Neutrophil (primary cell): ENCODE measurements around the gene COPS2.
"Not testable (repeated sequence)": the region's sequence is repeated elsewhere in the genome, so short reads cannot be mapped to it uniquely, and the experiment has no call there.

Source experiments
- H3K27ac ChIP-seq: fragments of 200-600 bp; sonication (generic); 2 replicates; pipeline ENCODE4 v1.5.1; 2016; ENCODE audit warnings: mild to moderate bottlenecking, moderate library complexity
- H3K27me3 ChIP-seq: fragments of 200-600 bp; sonication (generic); 2 replicates; pipeline ENCODE4 v1.6.0; 2016; ENCODE audit warnings: mild to moderate bottlenecking
- H3K36me3 ChIP-seq: fragments of 200-600 bp; sonication (generic); 2 replicates; pipeline ENCODE4 v1.5.1; 2017
- H3K4me1 ChIP-seq, 2 experiments: fragments of 200-600 bp in 1 of 2; sonication (generic) in 1 of 2; 1 replicate in 1 of 2; 2 replicates in 1 of 2; pipeline versions ENCODE4 v1.5.1 to v1.6.1; 2013 to 2016; ENCODE audit warnings: low read depth in 1 of 2, low read length in 1 of 2, mild to moderate bottlenecking in 1 of 2, moderate library complexity in 1 of 2; ENCODE audit not compliant: control insufficient read depth in 1 of 2, insufficient read depth in 1 of 2
- H3K4me3 ChIP-seq, 2 experiments: fragments of 200-600 bp in 1 of 2; sonication (generic) in 1 of 2; 1 replicate in 1 of 2; 2 replicates in 1 of 2; pipeline ENCODE4 v1.5.1; 2013 to 2016; ENCODE audit warnings: low read depth in 1 of 2, low read length in 1 of 2, mild to moderate bottlenecking in 1 of 2, moderate library complexity in 1 of 2
- H3K9me3 ChIP-seq: fragments of 200-600 bp; sonication (generic); 2 replicates; pipeline ENCODE4 v1.5.1; 2016
- TF ChIP-seq, protein P1 (sequence below): fragments of 200-600 bp; sonication (generic); IDR thresholded peaks from 2 replicates; pipeline ENCODE4 v1.5.1; 2016; ENCODE audit warnings: antibody characterized with exemption

The COPS2 gene

GRCh38 chr15:49182128-49182527, 26.7 kb upstream of the COPS2 start:
- no peaks in the 10 kb centered on the region for H3K36me3 ChIP-seq
- TF ChIP-seq, protein P1, sequence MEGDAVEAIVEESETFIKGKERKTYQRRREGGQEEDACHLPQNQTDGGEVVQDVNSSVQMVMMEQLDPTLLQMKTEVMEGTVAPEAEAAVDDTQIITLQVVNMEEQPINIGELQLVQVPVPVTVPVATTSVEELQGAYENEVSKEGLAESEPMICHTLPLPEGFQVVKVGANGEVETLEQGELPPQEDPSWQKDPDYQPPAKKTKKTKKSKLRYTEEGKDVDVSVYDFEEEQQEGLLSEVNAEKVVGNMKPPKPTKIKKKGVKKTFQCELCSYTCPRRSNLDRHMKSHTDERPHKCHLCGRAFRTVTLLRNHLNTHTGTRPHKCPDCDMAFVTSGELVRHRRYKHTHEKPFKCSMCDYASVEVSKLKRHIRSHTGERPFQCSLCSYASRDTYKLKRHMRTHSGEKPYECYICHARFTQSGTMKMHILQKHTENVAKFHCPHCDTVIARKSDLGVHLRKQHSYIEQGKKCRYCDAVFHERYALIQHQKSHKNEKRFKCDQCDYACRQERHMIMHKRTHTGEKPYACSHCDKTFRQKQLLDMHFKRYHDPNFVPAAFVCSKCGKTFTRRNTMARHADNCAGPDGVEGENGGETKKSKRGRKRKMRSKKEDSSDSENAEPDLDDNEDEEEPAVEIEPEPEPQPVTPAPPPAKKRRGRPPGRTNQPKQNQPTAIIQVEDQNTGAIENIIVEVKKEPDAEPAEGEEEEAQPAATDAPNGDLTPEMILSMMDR = no peak
- H3K27me3 ChIP-seq = no peaks in the 10 kb centered on the region
- H3K4me1 ChIP-seq = no peaks in the 10 kb centered on the region
- H3K9me3 ChIP-seq = no peaks in the 10 kb centered on the region
- H3K27ac ChIP-seq = no peak overlapping the region
- no peak overlapping the region for H3K4me3 ChIP-seq

DNA sequence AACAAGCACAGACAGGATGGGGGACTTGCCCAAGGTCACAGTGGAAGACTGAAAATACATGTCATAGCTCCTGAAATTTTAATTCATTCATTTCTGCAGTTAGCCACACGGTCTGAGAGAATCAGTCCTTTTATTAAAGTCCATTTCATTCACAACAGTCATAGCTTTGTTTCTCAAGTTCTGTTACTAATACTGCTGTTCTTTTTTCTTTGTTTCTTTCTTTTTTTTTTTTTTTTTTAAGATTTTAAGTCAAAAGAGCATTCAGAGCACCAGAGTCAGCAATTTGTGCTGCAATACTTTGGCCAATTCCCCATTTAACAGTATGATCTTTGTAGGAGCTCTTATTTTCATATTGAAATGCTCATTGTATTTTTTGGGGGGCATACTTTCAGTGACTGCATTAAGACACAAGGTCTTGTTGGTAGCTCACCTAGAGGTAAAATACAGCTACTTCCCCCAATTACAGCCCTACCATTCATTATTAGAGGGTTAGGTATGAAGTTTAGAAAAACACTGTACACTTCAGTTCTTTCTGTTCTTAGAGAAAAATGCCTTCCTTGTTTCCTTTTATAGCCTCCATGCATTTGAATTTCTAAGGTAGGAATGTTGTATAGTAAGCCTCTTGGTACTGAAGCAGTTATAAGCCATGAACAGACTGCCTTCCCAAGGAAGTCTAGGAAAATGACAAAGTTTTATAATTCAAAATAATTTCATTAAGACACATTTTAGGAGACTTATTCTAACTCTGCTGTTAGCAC, 24.2 kb upstream of the COPS2 start:
- Histone ChIP-seq H3K4me1 (peaks cover 10 to 11% of the 10 kb centered on the region in 2 experiments), H3K4me3 (no peak overlapping the region), H3K9me3 (no peaks in the 10 kb centered on the region), H3K36me3 (no peaks in the 10 kb centered on the region), H3K27me3 (no peaks in the 10 kb centered on the region), H3K27ac (no peak overlapping the region)
- TF ChIP-seq, protein P1 = no peak

DNA sequence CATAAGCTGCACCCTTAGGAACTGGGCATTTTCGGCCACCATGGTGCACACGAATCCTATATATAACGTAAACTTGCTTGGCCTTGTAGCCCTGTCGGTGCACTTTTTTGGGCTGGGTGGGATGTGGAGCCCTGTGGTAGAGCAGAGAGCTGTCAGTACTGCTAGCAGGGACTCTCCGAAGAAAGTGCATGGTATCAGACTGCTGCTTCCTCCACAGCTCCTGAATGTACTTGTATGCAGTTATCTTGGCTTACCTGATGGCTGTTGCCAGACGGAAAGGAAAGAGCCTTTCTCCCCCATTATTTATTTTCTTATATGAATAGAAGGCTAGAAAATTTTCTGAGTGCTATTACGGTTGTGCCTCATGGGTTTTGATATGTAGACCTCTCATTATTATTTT, 23.1 kb upstream of the COPS2 start:
- H3K27me3 ChIP-seq = no peaks in the 10 kb centered on the region

GRCh38 chr15:49175582-49176397, 20.4 kb upstream of the COPS2 start:
- Histone ChIP-seq H3K4me1 (peaks cover 17 to 18% of the 10 kb centered on the region in 2 experiments), H3K27ac (peak overlapping the region; percentile 56)
- H3K36me3 ChIP-seq, H3K4me3 ChIP-seq, H3K9me3 ChIP-seq, H3K27me3 ChIP-seq: not testable (repeated sequence)

More for the DNA sequence above, 23.1 kb upstream of the COPS2 start:
- TF ChIP-seq, protein P1 = no peak
- no peaks in the 10 kb centered on the region for H3K9me3 ChIP-seq
- H3K4me3 ChIP-seq = no peak overlapping the region
- peaks cover 10 to 11% of the 10 kb centered on the region in 2 experiments for H3K4me1 ChIP-seq
- no peak overlapping the region for H3K27ac ChIP-seq
- H3K36me3 ChIP-seq = no peaks in the 10 kb centered on the region

DNA sequence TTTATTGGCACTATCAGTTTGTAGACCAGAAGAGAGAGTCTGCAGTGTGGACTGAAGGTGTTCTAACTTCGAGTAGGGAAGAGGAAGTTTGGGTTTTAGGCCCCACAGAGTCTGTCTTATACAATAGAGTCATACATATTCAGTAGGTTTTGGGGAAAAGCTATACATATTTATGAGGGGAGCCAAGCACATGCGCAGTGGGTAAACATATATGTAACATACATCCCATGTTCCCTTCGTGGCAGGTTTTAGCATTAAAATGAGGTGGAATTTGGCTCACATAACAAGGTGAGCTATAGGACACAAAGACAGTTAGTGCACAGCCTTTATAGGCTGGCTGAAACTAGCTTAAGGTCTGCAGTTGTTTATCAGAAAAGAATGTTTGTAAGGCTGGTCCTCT, 19.5 kb upstream of the COPS2 start:
- no peaks in the 10 kb centered on the region for H3K27me3 ChIP-seq
- H3K4me1 ChIP-seq = peaks cover 20 to 23% of the 10 kb centered on the region in 2 experiments
- no peaks in the 10 kb centered on the region for H3K36me3 ChIP-seq
- TF ChIP-seq, protein P1 = no peak
- H3K27ac ChIP-seq = peak overlapping the region; percentile 56
- H3K9me3 ChIP-seq = no peaks in the 10 kb centered on the region
- H3K4me3 ChIP-seq = no peak overlapping the region

GRCh38 chr15:49171790-49172189, 16.4 kb upstream of the COPS2 start:
- Histone ChIP-seq H3K27ac (no peak overlapping the region), H3K27me3 (no peaks in the 10 kb centered on the region), H3K9me3 (no peaks in the 10 kb centered on the region), H3K4me1 (peaks cover 20 to 23% of the 10 kb centered on the region in 2 experiments), H3K36me3 (no peaks in the 10 kb centered on the region), H3K4me3 (no peak overlapping the region)
- TF ChIP-seq, protein P1 = no peak
